ENCODE measurements around the gene RNASET2.

RNASET2 gene

GRCh38 chr6:166956444-166957086 lies at the start of gene RNASET2:
TSS of gene RNASET2 (minus strand) at chr6:166956550. CDS start at chr6:166956182, 368 bp downstream.
- DNase-seq, result peak; percentile 84

GRCh38 chr6:167005350-167006159 lies 49.2 kb upstream of the RNASET2 start:
- DNase-seq, result no peak

GRCh38 chr6:167000759-167001158 lies 44.4 kb upstream of the RNASET2 start:
- DNase-seq, result no peak

GRCh38 chr6:166999884-167000253 lies 43.5 kb upstream of the RNASET2 start:
- DNase-seq, result no peak

- peak; percentile 93 for DNase-seq
These were observed 43.0 kb upstream of the RNASET2 start, which contains the start of gene CEP43 for GRCh38 chr6:166999145-166999883. TSS of gene CEP43 (plus strand) at chr6:166999397. CDS start at chr6:166999413, 16 bp downstream.

GRCh38 chr6:166998256-166999144 lies 42.1 kb upstream of the RNASET2 start:
- peak; percentile 63 for DNase-seq

GRCh38 chr6:166997768-166998255 lies 41.5 kb upstream of the RNASET2 start:
- peak; percentile 18 for DNase-seq

- DNase-seq, result no peak
These were observed 41.0 kb upstream of the RNASET2 start for GRCh38 chr6:166997348-166997747.

GRCh38 chr6:166996406-166996805 lies 40.1 kb upstream of the RNASET2 start:
- no peak for DNase-seq

GRCh38 chr6:166989427-166990032 lies 33.2 kb upstream of the RNASET2 start:
- no peak for DNase-seq

GRCh38 chr6:166988674-166989201 lies 32.4 kb upstream of the RNASET2 start:
- no peak for DNase-seq

GRCh38 chr6:166987930-166988329 lies 31.6 kb upstream of the RNASET2 start:
- no peak for DNase-seq

- DNase-seq, result no peak
These were observed 31.1 kb upstream of the RNASET2 start for GRCh38 chr6:166987448-166987847.

- DNase-seq, result no peak
These were observed 24.4 kb upstream of the RNASET2 start for GRCh38 chr6:166980738-166981137.

- no peak for DNase-seq
These were observed 21.5 kb upstream of the RNASET2 start for GRCh38 chr6:166977621-166978525.

GRCh38 chr6:166976636-166977035 lies 20.3 kb upstream of the RNASET2 start:
- no peak for DNase-seq

GRCh38 chr6:166972101-166972500 lies 15.8 kb upstream of the RNASET2 start:
- DNase-seq, result no peak

- DNase-seq, result no peak
These were observed 14.9 kb upstream of the RNASET2 start for GRCh38 chr6:166971271-166971670.

GRCh38 chr6:166970776-166971175 lies 14.4 kb upstream of the RNASET2 start:
- no peak for DNase-seq

GRCh38 chr6:166970091-166970490 lies 13.7 kb upstream of the RNASET2 start:
- DNase-seq, result no peak

Measured in NK-92 treated with Interleukin-12 subunit alpha and Interleukin-12 subunit beta, amount 100 ng/mL, for 24 hours (cell line).